Neural crest cell (in vitro differentiated cells): ENCODE measurements around the gene TFPI. TPM values are rescaled to one million over a fixed set of nuclear protein-coding genes. Genes with fewer than 3 reads are reported as not detected.
A peak's percentile ranks its signal among the peaks of the same experiment; 100 is the strongest.
"Not testable (repeated sequence)": the region's sequence is repeated elsewhere in the genome, so short reads cannot be mapped to it uniquely, and the experiment has no call there.

Source experiments
- DNase-seq: peaks from one replicate; pipeline ENCODE4 v3.0.0; 2021; ENCODE audit warnings: low read depth, mixed read lengths, low spot score
- H3K27ac Mint-ChIP-seq: one replicate; pipeline ENCODE4 v1.8.0; 2021; ENCODE audit warnings: mild to moderate bottlenecking, mixed read lengths; ENCODE audit not compliant: unreplicated experiment
- H3K27me3 Mint-ChIP-seq: 2 replicates; pipeline ENCODE4 v1.8.0; 2021; ENCODE audit warnings: low read depth, mild to moderate bottlenecking, mixed read lengths
- H3K36me3 Mint-ChIP-seq: 2 replicates; pipeline ENCODE4 v1.8.0; 2021; ENCODE audit warnings: low read depth, mild to moderate bottlenecking, mixed read lengths
- H3K4me1 Mint-ChIP-seq: 2 replicates; pipeline ENCODE4 v1.8.0; 2021; ENCODE audit warnings: mixed read lengths
- H3K4me3 Mint-ChIP-seq: one replicate; pipeline ENCODE4 v1.8.0; 2021; ENCODE audit warnings: mild to moderate bottlenecking, mixed read lengths
- H3K9me3 Mint-ChIP-seq: 2 replicates; pipeline ENCODE4 v1.8.0; 2021; ENCODE audit warnings: mixed read lengths
- total RNA-seq: library from RNA; stranded (reverse); gene quantifications from 2 replicates; pipeline ENCODE4 v1.2.1, GENCODE V29; 2021
- TF ChIP-seq, protein P1 (sequence below): fragments of 200-600 bp; sonication (generic); conservative IDR thresholded peaks from 2 replicates; pipeline ENCODE4 v1.5.0; 2021; ENCODE audit warnings: antibody characterized with exemption, mild to moderate bottlenecking

The TFPI gene
- total RNA-seq, 1 donor from 2014 or later, result 7.0 TPM

DNA sequence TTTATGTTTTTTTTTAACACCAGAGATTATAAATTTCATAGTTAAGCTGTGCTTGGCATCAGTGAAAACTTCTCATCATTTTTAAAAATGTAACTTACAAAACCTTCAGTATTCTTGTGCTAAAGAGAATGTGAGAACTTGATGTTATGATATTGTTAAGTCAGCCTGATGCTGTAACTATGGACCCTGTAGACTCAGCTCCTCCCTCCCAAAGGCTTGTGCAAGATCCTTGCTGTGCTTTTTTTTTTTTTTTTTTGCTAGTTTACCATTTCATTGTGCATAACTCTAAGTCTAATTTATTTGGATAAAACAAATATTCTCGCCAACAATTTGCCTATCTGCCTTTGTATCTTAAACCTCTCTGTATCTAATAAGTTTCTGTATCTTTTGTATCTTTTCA lies 12.9 kb upstream of the TFPI start:
- DNase-seq, result no peak
- H3K36me3 Mint-ChIP-seq, result peaks cover 4% of the 10 kb centered on the region
- H3K4me3 Mint-ChIP-seq, result no peak overlapping the region
- peaks cover 18% of the 10 kb centered on the region for H3K27me3 Mint-ChIP-seq
- H3K9me3 Mint-ChIP-seq, result peaks cover 3% of the 10 kb centered on the region
- H3K4me1 Mint-ChIP-seq, result no peaks in the 10 kb centered on the region
- TF ChIP-seq, protein P1, sequence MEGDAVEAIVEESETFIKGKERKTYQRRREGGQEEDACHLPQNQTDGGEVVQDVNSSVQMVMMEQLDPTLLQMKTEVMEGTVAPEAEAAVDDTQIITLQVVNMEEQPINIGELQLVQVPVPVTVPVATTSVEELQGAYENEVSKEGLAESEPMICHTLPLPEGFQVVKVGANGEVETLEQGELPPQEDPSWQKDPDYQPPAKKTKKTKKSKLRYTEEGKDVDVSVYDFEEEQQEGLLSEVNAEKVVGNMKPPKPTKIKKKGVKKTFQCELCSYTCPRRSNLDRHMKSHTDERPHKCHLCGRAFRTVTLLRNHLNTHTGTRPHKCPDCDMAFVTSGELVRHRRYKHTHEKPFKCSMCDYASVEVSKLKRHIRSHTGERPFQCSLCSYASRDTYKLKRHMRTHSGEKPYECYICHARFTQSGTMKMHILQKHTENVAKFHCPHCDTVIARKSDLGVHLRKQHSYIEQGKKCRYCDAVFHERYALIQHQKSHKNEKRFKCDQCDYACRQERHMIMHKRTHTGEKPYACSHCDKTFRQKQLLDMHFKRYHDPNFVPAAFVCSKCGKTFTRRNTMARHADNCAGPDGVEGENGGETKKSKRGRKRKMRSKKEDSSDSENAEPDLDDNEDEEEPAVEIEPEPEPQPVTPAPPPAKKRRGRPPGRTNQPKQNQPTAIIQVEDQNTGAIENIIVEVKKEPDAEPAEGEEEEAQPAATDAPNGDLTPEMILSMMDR, result no peak
- H3K27ac Mint-ChIP-seq, result no peak overlapping the region

DNA sequence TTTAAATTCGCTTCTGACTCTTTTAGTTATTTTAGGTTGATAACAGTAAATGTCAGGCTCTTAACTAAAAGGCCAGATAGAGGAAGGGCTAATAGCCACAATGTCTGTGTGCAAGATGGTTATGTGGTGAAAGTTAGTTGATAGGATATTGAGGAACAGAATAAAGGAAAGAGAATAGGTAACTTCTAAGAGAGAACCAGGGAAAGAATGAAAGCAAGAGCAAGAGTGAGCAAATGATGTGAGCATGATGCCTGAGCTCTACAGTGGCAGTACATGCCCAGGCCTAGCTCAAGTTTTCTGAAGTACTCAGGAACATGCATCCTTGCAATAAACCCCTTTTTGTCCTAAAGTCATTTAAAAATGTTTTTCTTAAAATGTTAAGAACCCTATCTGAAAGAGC lies 12.5 kb upstream of the TFPI start:
- TF ChIP-seq, protein P1, result no peak
- H3K27ac Mint-ChIP-seq, result no peak overlapping the region
- H3K36me3 Mint-ChIP-seq, result peaks cover 4% of the 10 kb centered on the region
- H3K4me1 Mint-ChIP-seq, result no peaks in the 10 kb centered on the region
- H3K4me3 Mint-ChIP-seq, result no peak overlapping the region
- no peak for DNase-seq
- peaks cover 18% of the 10 kb centered on the region for H3K27me3 Mint-ChIP-seq
- no peaks in the 10 kb centered on the region for H3K9me3 Mint-ChIP-seq

DNA sequence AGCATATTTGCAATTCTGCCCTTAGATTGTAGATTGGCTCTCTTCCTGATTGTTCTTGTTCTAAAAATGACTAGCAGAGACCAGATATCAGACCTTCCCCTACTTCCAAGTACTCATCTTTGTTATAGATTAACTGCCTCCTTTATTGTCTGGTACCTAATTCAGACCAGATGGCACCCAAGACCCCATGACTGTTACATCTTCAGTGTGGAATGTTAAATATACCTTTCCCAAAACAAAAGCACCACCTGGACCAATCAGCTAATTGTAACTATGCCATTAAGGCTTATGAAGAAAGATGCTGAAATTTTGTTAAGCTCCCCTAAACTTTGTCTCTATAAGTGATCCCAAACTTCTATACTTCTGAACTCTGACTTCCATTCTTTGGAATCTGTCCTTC lies 12.0 kb upstream of the TFPI start:
- Mint-ChIP-seq H3K27ac (no peak overlapping the region), H3K4me3 (no peak overlapping the region)

DNA sequence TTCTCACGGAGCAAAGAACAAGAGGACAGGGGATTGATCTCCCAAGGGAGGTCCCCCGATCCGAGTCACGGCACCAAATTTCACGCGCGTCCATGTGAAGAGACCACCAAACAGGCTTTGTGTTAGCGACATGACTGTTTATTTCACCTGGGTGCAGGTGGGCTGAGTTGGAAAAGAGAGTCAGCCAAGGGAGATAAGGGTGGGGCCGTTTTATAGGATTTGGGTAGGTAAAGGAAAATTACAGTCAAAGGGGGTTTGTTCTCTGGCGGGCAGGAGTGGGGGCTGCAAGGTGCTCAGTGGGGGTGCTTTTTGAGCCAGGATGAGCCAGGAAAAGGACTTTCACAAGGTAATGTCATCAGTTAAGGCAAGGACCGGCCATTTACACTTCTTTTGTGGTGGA lies 11.4 kb upstream of the TFPI start:
- H3K27ac Mint-ChIP-seq, H3K9me3 Mint-ChIP-seq, H3K36me3 Mint-ChIP-seq, H3K4me1 Mint-ChIP-seq, DNase-seq, H3K4me3 Mint-ChIP-seq: not testable (repeated sequence)
- peaks cover 18% of the 10 kb centered on the region for H3K27me3 Mint-ChIP-seq

More for the DNA sequence above, 12.0 kb upstream of the TFPI start:
- no peaks in the 10 kb centered on the region for H3K4me1 Mint-ChIP-seq
- no peak for DNase-seq
- peaks cover 4% of the 10 kb centered on the region for H3K36me3 Mint-ChIP-seq
- no peaks in the 10 kb centered on the region for H3K9me3 Mint-ChIP-seq
- H3K27me3 Mint-ChIP-seq, result peaks cover 18% of the 10 kb centered on the region
- TF ChIP-seq, protein P1, result no peak

DNA sequence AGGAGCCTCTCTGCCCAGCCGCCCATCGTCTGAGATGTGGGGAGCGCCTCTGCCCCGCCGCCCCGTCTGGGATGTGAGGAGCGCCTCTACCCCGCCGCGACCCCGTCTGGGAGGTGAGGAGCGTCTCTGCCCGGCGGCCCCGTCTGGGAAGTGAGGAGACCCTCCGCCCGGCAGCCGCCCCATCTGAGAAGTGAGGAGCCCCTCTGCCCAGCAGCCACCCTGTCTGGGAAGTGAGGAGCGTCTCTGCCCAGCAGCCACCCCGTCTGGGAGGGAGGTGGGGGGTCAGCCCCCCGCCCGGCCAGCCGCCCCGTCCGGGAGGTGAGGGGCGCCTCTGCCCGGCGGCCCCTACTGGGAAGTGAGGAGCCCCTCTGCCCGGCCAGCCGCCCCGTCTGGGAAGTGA lies 2.3 kb upstream of the TFPI start:
- H3K9me3 Mint-ChIP-seq, DNase-seq, H3K27ac Mint-ChIP-seq, H3K36me3 Mint-ChIP-seq, H3K27me3 Mint-ChIP-seq, H3K4me3 Mint-ChIP-seq: not testable (repeated sequence)
- peaks cover 17% of the 10 kb centered on the region for H3K4me1 Mint-ChIP-seq

DNA sequence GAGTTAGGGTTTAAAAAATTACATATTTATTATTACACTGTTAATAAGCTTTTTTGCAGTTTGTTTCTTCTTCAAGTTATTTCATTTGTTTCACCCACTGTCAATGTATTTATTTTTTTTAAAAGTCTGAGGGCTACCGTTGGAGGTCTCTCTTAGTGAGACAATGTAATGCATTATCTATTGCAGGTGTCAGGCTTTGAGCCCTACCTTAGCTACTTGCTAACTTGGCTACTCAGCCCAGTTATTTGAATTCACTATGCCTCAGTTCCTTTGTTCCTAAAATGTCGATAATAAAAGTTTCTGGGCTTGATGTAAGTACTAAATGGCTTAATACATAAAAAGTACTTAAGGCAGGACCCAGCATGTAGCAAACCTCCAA lies 458 bp upstream of the TFPI start:
- Mint-ChIP-seq H3K27ac (no peak overlapping the region), H3K4me1 (peaks cover 17% of the 10 kb centered on the region), H3K4me3 (peak overlapping the region; percentile 88), H3K27me3 (no peaks in the 10 kb centered on the region), H3K9me3 (no peaks in the 10 kb centered on the region), H3K36me3 (peaks cover 3% of the 10 kb centered on the region)
- TF ChIP-seq, protein P1, result no peak
- no peak for DNase-seq
